Fibroblast of peridontal ligament (primary cell): ENCODE data around the gene NSA2.
"Not testable (repeated sequence)": the region's sequence is repeated elsewhere in the genome, so short reads cannot be mapped to it uniquely, and the experiment has no call there.

Source experiments
- DNase-seq: peaks from one replicate; pipeline ENCODE4 v3.0.0-alpha.2; 2010; ENCODE audit errors: extremely low read depth

NSA2 gene

GRCh38 chr5:74766849-74767578 is at the start of gene NSA2, which contains the start of gene GFM2:
TSS of gene NSA2 (plus strand) at chr5:74767249. CDS start at chr5:74767361, 112 bp downstream.
TSS of gene GFM2 (minus strand) at chr5:74767117. CDS start at chr5:74763742, 3,375 bp downstream.
- DNase-seq, result peak; percentile 95

- no peak for DNase-seq
Observed at GRCh38 chr5:74717596-74717995, 49.5 kb upstream of the NSA2 start.

GRCh38 chr5:74722271-74722670 is 44.8 kb upstream of the NSA2 start:
- no peak for DNase-seq

GRCh38 chr5:74725331-74725730 is 41.7 kb upstream of the NSA2 start:
- no peak for DNase-seq

- DNase-seq, result no peak
Observed at GRCh38 chr5:74736759-74737158, 30.3 kb upstream of the NSA2 start.

GRCh38 chr5:74738406-74738805 is 28.6 kb upstream of the NSA2 start:
- DNase-seq, result no peak

- DNase-seq, result not testable (repeated sequence)
Observed at GRCh38 chr5:74748742-74749141, 18.3 kb upstream of the NSA2 start.

- DNase-seq, result peak; percentile 21
Observed at GRCh38 chr5:74761241-74761640, 5.8 kb upstream of the NSA2 start.

GRCh38 chr5:74762599-74762998 is 4.5 kb upstream of the NSA2 start:
- DNase-seq, result peak; percentile 75

GRCh38 chr5:74763504-74763903 is 3.5 kb upstream of the NSA2 start:
- no peak for DNase-seq

- peak; percentile 17 for DNase-seq
Observed at GRCh38 chr5:74765201-74765600, 1.8 kb upstream of the NSA2 start.

- no peak for DNase-seq
Observed at GRCh38 chr5:74765929-74766328, 1.1 kb upstream of the NSA2 start.

- DNase-seq, result peak; percentile 73
Observed at GRCh38 chr5:74766418-74766848, 616 bp upstream of the NSA2 start.

GRCh38 chr5:74767579-74767913 is 497 bp downstream of the NSA2 start:
- DNase-seq, result peak; percentile 38

- DNase-seq, result no peak
Observed at GRCh38 chr5:74772359-74772758, 5.3 kb downstream of the NSA2 start.

- no peak for DNase-seq
Observed at GRCh38 chr5:74778609-74779008, 11.6 kb downstream of the NSA2 start.

GRCh38 chr5:74786851-74787250 is 19.8 kb downstream of the NSA2 start:
- DNase-seq, result no peak

GRCh38 chr5:74787424-74787823 is 20.4 kb downstream of the NSA2 start:
- no peak for DNase-seq

- DNase-seq, result not testable (repeated sequence)
Observed at GRCh38 chr5:74791669-74792068, 24.6 kb downstream of the NSA2 start.

GRCh38 chr5:74798977-74799911 is 32.2 kb downstream of the NSA2 start:
- no peak for DNase-seq

GRCh38 chr5:74801197-74801596 is 34.1 kb downstream of the NSA2 start:
- no peak for DNase-seq

GRCh38 chr5:74801941-74802340 is 34.9 kb downstream of the NSA2 start:
- peak; percentile 27 for DNase-seq

GRCh38 chr5:74810915-74811314 is 43.9 kb downstream of the NSA2 start:
- peak; percentile 9 for DNase-seq
